ENCODE measurements around the gene UNC93A.
"Not testable (repeated sequence)": the region's sequence is repeated elsewhere in the genome, so short reads cannot be mapped to it uniquely, and the experiment has no call there.

UNC93A gene

DNA sequence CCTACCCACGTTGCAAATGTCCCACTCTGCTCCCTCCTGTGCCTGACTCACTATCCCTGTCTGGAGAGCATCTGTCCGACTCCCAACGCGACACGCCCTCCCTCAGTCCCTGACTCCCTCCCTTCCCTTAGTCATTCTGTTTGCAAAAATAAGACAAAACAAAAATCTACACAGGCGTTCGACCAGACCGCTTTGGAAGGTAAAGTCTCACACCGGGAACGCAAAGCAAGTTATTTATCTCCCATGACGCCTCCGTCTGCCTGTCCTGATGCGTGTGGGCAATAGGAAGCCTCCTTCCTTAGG lies 29.6 kb downstream of the UNC93A start:
- H3K9me3 ChIP-seq; DNase-seq (ENCODE audit: low spot score in 2 of 2); H3K36me3 ChIP-seq (replicated peaks); H3K27me3 ChIP-seq (ENCODE audit: low read depth); H3K4me3 ChIP-seq; in situ Hi-C loops (cut with MboI; ENCODE audit: low sequenced_read_pairs); H3K4me1 ChIP-seq: not testable (repeated sequence)

GRCh38 chr6:167321185-167321584 lies 30.1 kb downstream of the UNC93A start:
- H3K4me3 ChIP-seq; H3K27me3 ChIP-seq (ENCODE audit: low read depth); DNase-seq (ENCODE audit: low spot score in 2 of 2); in situ Hi-C loops (cut with MboI; ENCODE audit: low sequenced_read_pairs); H3K4me1 ChIP-seq; H3K36me3 ChIP-seq (replicated peaks); H3K9me3 ChIP-seq: not testable (repeated sequence)

- no peak for DNase-seq (ENCODE audit: low spot score in 2 of 2)
These were observed 32.0 kb downstream of the UNC93A start for GRCh38 chr6:167323111-167323510.

GRCh38 chr6:167324111-167324510 lies 33.0 kb downstream of the UNC93A start:
- Histone ChIP-seq H3K4me1 (no peaks in the 10 kb centered on the region), H3K36me3 (replicated peaks) (no peaks in the 10 kb centered on the region), H3K27me3 (ENCODE audit: low read depth) (no peaks in the 10 kb centered on the region), H3K9me3 (no peaks in the 10 kb centered on the region), H3K4me3 (no peak overlapping the region)
- no peak for DNase-seq (ENCODE audit: low spot score in 2 of 2)
- in situ Hi-C loops (cut with MboI; ENCODE audit: low sequenced_read_pairs) = no loop called here

More at GRCh38 chr6:167323111-167323510, 32.0 kb downstream of the UNC93A start:
- Histone ChIP-seq H3K4me3 (no peak overlapping the region), H3K36me3 (replicated peaks) (no peaks in the 10 kb centered on the region), H3K9me3 (no peaks in the 10 kb centered on the region), H3K27me3 (ENCODE audit: low read depth) (no peaks in the 10 kb centered on the region), H3K4me1 (no peaks in the 10 kb centered on the region)
- in situ Hi-C loops (cut with MboI; ENCODE audit: low sequenced_read_pairs) = no loop called here

- Histone ChIP-seq H3K4me1 (no peaks in the 10 kb centered on the region), H3K9me3 (no peaks in the 10 kb centered on the region), H3K27me3 (ENCODE audit: low read depth) (no peaks in the 10 kb centered on the region), H3K4me3 (no peak overlapping the region), H3K36me3 (replicated peaks) (no peaks in the 10 kb centered on the region)
- in situ Hi-C loops (cut with MboI; ENCODE audit: low sequenced_read_pairs) = no loop called here
- DNase-seq (ENCODE audit: low spot score in 2 of 2) = no peak
These were observed 34.7 kb downstream of the UNC93A start for GRCh38 chr6:167325766-167326165.

- no peaks in the 10 kb centered on the region for H3K4me1 ChIP-seq
- DNase-seq (ENCODE audit: low spot score in 2 of 2) = no peak
These were observed 36.3 kb downstream of the UNC93A start for GRCh38 chr6:167327391-167327790.

DNA sequence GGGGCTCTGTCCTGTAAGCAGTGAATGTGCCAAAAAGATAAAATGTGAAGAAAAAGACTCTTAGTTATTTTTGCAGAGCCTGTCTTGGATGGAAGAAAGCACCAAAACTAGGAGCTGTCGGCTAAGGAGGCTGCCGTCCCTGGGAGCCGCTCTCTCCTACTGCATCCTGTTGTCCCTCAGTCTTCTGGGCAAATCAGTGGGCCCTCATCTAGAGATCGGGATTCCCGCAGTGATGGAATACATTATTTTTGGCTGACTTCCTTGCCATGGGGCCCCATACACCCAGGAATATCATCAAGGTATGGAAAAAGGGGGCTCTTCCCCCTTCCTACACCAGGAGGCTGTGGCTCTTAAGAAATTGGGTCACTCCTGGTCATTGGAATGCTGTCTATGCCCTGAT lies 37.0 kb downstream of the UNC93A start:
- in situ Hi-C loops (cut with MboI; ENCODE audit: low sequenced_read_pairs) = no loop called here
- Histone ChIP-seq H3K36me3 (replicated peaks) (no peaks in the 10 kb centered on the region), H3K9me3 (no peaks in the 10 kb centered on the region), H3K4me1 (no peaks in the 10 kb centered on the region), H3K27me3 (ENCODE audit: low read depth) (no peaks in the 10 kb centered on the region), H3K4me3 (no peak overlapping the region)
- no peak for DNase-seq (ENCODE audit: low spot score in 2 of 2)

More at GRCh38 chr6:167327391-167327790, 36.3 kb downstream of the UNC93A start:
- Histone ChIP-seq H3K27me3 (ENCODE audit: low read depth) (no peaks in the 10 kb centered on the region), H3K36me3 (replicated peaks) (no peaks in the 10 kb centered on the region), H3K4me3 (no peak overlapping the region), H3K9me3 (no peaks in the 10 kb centered on the region)
- in situ Hi-C loops (cut with MboI; ENCODE audit: low sequenced_read_pairs) = no loop called here

GRCh38 chr6:167329014-167329413 lies 37.9 kb downstream of the UNC93A start:
- no peaks in the 10 kb centered on the region for H3K9me3 ChIP-seq
- no peaks in the 10 kb centered on the region for H3K27me3 ChIP-seq (ENCODE audit: low read depth)
- no peaks in the 10 kb centered on the region for H3K36me3 ChIP-seq (replicated peaks)
- no peak overlapping the region for H3K4me3 ChIP-seq
- no peaks in the 10 kb centered on the region for H3K4me1 ChIP-seq
- in situ Hi-C loops (cut with MboI; ENCODE audit: low sequenced_read_pairs) = no loop called here
- no peak for DNase-seq (ENCODE audit: low spot score in 2 of 2)

DNA sequence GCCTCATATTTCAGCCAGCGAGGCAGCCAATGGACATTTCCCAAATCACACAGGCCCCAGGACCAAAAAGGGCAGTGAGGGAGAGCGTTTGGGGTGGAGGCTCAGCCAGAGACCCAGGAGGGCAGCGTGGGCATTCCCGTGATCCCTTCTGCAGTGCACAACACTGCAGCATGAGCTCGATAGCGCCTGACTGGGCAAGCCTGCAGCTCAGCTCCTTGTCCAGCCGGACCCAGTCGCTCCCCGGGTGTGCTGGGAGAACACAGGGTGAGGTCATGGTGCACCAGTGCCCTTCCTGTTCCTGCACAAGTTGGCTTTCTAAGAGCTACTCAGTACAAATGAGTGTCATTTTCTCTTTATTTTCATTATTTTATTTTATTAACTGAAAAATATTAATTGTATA lies 39.6 kb downstream of the UNC93A start:
- H3K4me1 ChIP-seq = no peaks in the 10 kb centered on the region
- in situ Hi-C loops (cut with MboI; ENCODE audit: low sequenced_read_pairs) = no loop called here
- H3K27me3 ChIP-seq (ENCODE audit: low read depth) = no peaks in the 10 kb centered on the region
- no peaks in the 10 kb centered on the region for H3K9me3 ChIP-seq
- no peak for DNase-seq (ENCODE audit: low spot score in 2 of 2)
- no peaks in the 10 kb centered on the region for H3K36me3 ChIP-seq (replicated peaks)
- no peak overlapping the region for H3K4me3 ChIP-seq

DNA sequence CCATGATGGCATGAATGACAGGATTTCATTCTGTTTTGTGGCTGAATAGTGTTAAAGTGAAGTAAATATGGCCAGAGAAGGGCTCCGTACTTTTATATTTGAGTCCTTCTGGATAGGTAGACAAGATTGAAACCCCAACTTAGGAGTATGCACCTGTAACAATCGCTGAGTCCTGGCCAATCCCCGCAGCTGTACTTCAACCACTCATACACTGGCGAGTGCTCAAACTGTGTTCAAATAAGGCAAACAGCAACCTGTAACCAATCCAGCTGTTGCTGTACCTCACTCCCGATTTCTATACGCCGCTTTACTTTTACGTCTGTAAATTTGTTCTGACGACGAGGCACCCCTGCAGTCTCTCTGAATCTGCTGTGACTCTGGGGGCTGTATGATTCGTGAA lies 40.5 kb downstream of the UNC93A start:
- Histone ChIP-seq H3K27me3 (ENCODE audit: low read depth) (no peaks in the 10 kb centered on the region), H3K9me3 (no peaks in the 10 kb centered on the region), H3K36me3 (replicated peaks) (no peaks in the 10 kb centered on the region), H3K4me1 (no peaks in the 10 kb centered on the region), H3K4me3 (no peak overlapping the region)
- no peak for DNase-seq (ENCODE audit: low spot score in 2 of 2)
- in situ Hi-C loops (cut with MboI; ENCODE audit: low sequenced_read_pairs) = no loop called here

DNA sequence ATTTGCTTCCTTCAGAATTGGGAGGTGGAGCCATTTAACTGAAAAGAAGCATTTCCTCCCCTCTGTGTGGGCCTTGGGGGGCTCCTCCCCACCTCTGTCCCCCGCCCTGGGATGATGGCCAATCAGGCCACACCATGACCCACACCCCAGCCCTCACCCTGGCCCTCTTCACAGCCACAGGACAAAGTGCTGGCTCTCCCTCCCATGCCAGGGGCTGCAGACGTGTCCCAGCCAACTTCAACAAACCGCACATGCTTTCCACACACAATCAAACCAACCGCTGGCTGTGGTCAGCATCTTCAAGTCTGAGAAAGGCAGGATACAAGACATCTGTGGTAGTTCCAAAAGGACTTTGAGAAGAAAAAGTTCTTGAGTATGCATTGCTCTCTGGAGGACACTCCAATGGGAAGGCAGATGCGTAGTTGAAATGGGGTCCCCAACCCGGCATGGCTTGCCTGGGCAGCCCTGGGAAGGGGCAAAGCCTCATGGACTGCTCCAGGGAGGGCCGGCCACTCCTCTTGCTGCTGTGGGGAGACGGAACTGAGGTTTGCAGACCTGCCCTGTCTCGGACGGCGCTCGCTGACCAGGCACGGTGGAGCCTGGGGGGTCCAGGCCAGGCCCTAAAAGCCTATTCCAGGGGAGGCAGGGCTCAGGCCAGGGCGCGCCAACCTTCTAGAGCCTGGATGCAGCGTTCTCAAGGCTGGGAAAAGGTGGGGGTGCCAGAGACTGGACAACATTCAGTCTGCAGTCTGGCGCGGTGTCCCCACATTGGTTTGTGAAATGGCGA lies 45.9 kb downstream of the UNC93A start:
- no peak overlapping the region for H3K4me3 ChIP-seq
- in situ Hi-C loops (cut with MboI; ENCODE audit: low sequenced_read_pairs) = no loop called here
- H3K9me3 ChIP-seq = no peaks in the 10 kb centered on the region
- no peaks in the 10 kb centered on the region for H3K4me1 ChIP-seq
- no peaks in the 10 kb centered on the region for H3K27me3 ChIP-seq (ENCODE audit: low read depth)
- DNase-seq (ENCODE audit: low spot score in 2 of 2) = no peak
- H3K36me3 ChIP-seq (replicated peaks) = no peaks in the 10 kb centered on the region

DNA sequence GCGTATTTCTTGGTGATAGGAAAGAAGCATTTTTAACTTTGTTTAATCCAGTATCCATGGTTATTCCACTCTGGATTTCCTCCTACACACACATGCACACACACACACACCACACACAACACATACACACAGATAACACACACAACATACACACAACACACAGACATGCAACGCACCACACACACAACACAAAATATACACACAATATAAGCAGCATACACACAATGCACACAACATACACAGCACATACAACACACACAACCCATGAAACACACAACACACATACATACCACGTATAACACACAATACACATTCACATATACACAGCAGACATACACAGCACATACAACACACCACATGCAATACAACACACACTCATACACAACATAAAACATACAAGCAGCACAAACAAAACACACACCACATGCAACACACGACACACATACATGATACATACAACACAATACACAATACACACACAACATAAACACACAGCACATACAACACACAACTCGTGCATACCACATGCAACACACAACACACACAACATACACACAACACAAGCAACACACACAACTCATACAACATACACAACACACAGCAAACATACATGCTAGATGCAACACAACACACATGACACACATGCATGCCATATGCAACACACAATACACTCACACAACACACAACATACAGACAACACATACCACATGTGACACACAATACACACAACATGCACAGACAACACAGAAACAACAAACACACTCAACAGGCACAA lies 46.7 kb downstream of the UNC93A start:
- Histone ChIP-seq H3K36me3 (replicated peaks) (no peaks in the 10 kb centered on the region), H3K4me1 (no peaks in the 10 kb centered on the region), H3K27me3 (ENCODE audit: low read depth) (no peaks in the 10 kb centered on the region), H3K4me3 (no peak overlapping the region), H3K9me3 (no peaks in the 10 kb centered on the region)
- no peak for DNase-seq (ENCODE audit: low spot score in 2 of 2)
- in situ Hi-C loops (cut with MboI; ENCODE audit: low sequenced_read_pairs) = no loop called here

DNA sequence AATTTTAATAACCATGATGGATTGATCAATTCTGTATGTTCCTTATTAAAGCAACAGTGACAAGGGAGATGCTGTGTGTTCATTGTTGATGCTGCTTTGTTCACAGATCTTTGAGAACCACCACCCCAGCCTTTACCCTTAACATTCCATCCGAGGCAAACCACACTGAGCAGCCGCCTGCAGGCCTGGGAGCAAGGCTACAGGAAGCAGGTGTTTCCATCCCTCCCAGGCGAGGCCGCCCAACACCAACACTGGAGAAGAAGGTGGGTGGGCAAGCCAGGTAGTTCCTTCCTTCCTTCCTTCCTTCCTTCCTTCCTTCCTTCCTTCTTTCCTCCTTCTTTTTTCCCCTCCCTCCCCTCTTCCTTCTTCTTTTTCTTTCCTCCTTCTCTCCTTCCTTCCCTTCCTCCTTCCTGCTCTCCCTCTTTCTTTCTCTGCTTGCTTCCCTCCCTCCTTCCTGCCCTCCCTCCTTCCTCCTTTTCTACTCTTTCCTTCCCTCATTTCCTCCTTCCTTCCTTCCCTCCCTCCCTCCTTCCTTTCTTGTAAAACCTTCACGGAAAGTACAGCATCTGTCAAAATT lies 47.5 kb downstream of the UNC93A start:
- no peak overlapping the region for H3K4me3 ChIP-seq
- H3K27me3 ChIP-seq (ENCODE audit: low read depth) = no peaks in the 10 kb centered on the region
- H3K9me3 ChIP-seq = no peaks in the 10 kb centered on the region
- H3K36me3 ChIP-seq (replicated peaks) = no peaks in the 10 kb centered on the region
- no peak for DNase-seq (ENCODE audit: low spot score in 2 of 2)
- in situ Hi-C loops (cut with MboI; ENCODE audit: low sequenced_read_pairs) = no loop called here
- H3K4me1 ChIP-seq = no peaks in the 10 kb centered on the region

DNA sequence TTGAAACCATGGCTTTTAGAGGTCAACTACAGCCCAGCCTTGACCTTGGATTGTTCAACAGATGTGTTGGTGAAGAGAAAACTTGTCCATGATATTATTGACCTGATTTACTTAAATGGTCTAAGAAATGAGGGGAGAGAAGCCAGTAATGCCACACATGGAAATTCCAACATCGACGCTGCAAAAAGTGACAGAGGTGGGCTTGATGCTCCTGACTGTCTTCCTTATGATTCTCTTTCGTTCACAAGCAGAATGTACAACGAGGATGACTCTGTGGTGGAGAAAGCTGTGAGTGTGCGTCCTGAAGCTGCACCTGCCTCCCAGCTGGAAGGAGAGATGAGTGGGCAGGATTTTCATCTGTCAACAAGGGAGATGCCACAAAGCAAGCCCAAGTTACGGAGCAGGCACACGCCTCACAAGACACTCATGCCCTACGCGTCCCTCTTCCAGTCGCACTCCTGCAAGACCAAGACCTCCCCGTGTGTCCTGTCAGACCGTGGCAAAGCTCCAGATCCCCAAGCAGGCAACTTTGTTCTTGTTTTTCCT lies 50.0 kb downstream of the UNC93A start:
- Histone ChIP-seq H3K36me3 (replicated peaks) (no peaks in the 10 kb centered on the region), H3K4me1 (no peaks in the 10 kb centered on the region), H3K27me3 (ENCODE audit: low read depth) (no peaks in the 10 kb centered on the region), H3K9me3 (no peaks in the 10 kb centered on the region), H3K4me3 (no peak overlapping the region)
- in situ Hi-C loops (cut with MboI; ENCODE audit: low sequenced_read_pairs) = no loop called here
- DNase-seq (ENCODE audit: low spot score in 2 of 2) = no peak
